ENCODE data around the gene GOSR2.
"Not testable (repeated sequence)": the region's sequence is repeated elsewhere in the genome, so short reads cannot be mapped to it uniquely, and the experiment has no call there.

The GOSR2 gene

GRCh38 chr17:46894024-46894423 lies 28.9 kb upstream of the GOSR2 start:
- no peak for DNase-seq (ENCODE audit: low spot score)

- DNase-seq (ENCODE audit: low spot score) = no peak
These were observed 28.3 kb upstream of the GOSR2 start for GRCh38 chr17:46894476-46895151.

- DNase-seq (ENCODE audit: low spot score) = no peak
These were observed 27.8 kb upstream of the GOSR2 start for GRCh38 chr17:46895171-46895570.

GRCh38 chr17:46896991-46897390 lies 26.0 kb upstream of the GOSR2 start:
- DNase-seq (ENCODE audit: low spot score) = no peak

- DNase-seq (ENCODE audit: low spot score) = no peak
These were observed 24.6 kb upstream of the GOSR2 start for GRCh38 chr17:46898364-46898763.

- DNase-seq (ENCODE audit: low spot score) = no peak
These were observed 24.1 kb upstream of the GOSR2 start for GRCh38 chr17:46898860-46899259.

GRCh38 chr17:46901291-46901690 lies 21.7 kb upstream of the GOSR2 start:
- no peak for DNase-seq (ENCODE audit: low spot score)

- no peak for DNase-seq (ENCODE audit: low spot score)
These were observed 18.9 kb upstream of the GOSR2 start for GRCh38 chr17:46903762-46904672.

GRCh38 chr17:46908068-46908737 lies 14.8 kb upstream of the GOSR2 start:
- no peak for DNase-seq (ENCODE audit: low spot score)

- DNase-seq (ENCODE audit: low spot score) = no peak
These were observed 12.6 kb upstream of the GOSR2 start for GRCh38 chr17:46910179-46910927.

GRCh38 chr17:46911311-46911710 lies 11.6 kb upstream of the GOSR2 start:
- DNase-seq (ENCODE audit: low spot score) = no peak

GRCh38 chr17:46915596-46915995 lies 7.4 kb upstream of the GOSR2 start:
- DNase-seq (ENCODE audit: low spot score) = no peak

- no peak for DNase-seq (ENCODE audit: low spot score)
These were observed 6.7 kb upstream of the GOSR2 start for GRCh38 chr17:46916211-46916610.

- DNase-seq (ENCODE audit: low spot score) = no peak
These were observed 6.3 kb upstream of the GOSR2 start for GRCh38 chr17:46916623-46917022.

GRCh38 chr17:46917041-46917440 lies 5.9 kb upstream of the GOSR2 start:
- DNase-seq (ENCODE audit: low spot score) = no peak

GRCh38 chr17:46917516-46917915 lies 5.4 kb upstream of the GOSR2 start:
- no peak for DNase-seq (ENCODE audit: low spot score)

- DNase-seq (ENCODE audit: low spot score) = not testable (repeated sequence)
These were observed 998 bp upstream of the GOSR2 start for GRCh38 chr17:46921962-46922361.

GRCh38 chr17:46922487-46922803 lies 515 bp upstream of the GOSR2 start:
- DNase-seq (ENCODE audit: low spot score) = no peak

- DNase-seq (ENCODE audit: low spot score) = no peak
These were observed 2.4 kb downstream of the GOSR2 start for GRCh38 chr17:46925185-46925868.

GRCh38 chr17:46928467-46929261 lies 5.7 kb downstream of the GOSR2 start:
- no peak for DNase-seq (ENCODE audit: low spot score)

GRCh38 chr17:46929413-46929812 lies 6.5 kb downstream of the GOSR2 start:
- DNase-seq (ENCODE audit: low spot score) = no peak

Measured in cerebellar cortex (tissue), 1 donor.